ENCODE data around the gene F3. TPM values are rescaled to one million over a fixed set of nuclear protein-coding genes. Genes with fewer than 3 reads are reported as not detected.

F3 gene
- total and polyA plus RNA-seq, 9 of the 15 experiments (the other 6 are each of a cell fraction or from before 2014, with no cell fraction given): 0.24 to 0.28 TPM; not detected in 7

DNA sequence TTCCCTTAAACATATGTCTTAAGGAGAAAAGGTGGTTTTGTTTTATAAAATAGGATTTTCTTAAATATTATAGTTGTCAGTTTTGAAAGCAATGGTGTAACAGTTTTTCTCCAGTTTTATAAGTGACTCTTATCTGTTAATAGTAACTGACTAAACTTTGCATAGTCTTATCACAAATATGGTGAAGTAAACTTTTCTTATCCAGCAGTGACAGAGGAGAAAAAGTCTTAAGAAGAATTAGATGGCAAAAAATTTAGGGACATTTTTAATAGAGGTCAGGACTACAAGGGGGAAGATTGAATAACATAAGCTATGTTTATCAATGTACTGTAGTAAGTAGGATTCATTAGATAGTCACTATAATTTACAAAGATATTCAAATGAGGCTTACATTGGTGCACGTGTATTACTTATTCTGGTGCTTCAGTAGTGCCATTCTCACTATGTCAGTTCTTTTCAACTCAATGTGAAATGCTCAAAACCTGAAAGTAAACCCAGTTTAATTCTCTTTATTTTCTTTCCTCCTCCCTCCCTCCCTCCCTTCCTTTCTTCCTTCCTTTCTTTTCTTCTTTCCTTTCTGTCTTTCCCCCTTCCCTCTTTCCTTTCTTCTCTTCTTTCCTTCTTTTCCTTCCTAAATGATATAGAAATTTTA lies 26.1 kb downstream of the F3 start:
- H2AFZ ChIP-seq (ENCODE audit: low read depth, low read length): no peak overlapping the region
- ATAC-seq (no peak), FAIRE-seq (peak; percentile 26), DNase-seq (ENCODE audit: extremely low read depth in 1 of 4, low spot score in 3 of 4) (no peak)
- 9% methylated on average over 1 of the region's 1 CpG for WGBS (ENCODE audit: insufficient coverage, low coverage, missing lambda C conversion rate)
- in situ Hi-C loops (cut with MboI): no loop called here
- no peak overlapping the region for H3K9ac ChIP-seq (ENCODE audit: insufficient read depth in 1 of 2, low read depth in 2 of 2, low read length in 2 of 2)
- intact Hi-C loops (cut with micrococcal nuclease): loop anchor here (2.0 to 10.0 kb wide), 2 partner anchors 287 to 529 kb away; no protein-coding TSS in a partner anchor
- no TSS peak for BruUV-seq (replicated peaks)
- CTCF ChIA-PET (ENCODE audit: low intra/inter-chr PET ratio): no interaction called here
- H3K79me2 ChIP-seq (ENCODE audit: control insufficient read depth, insufficient read depth, low read length): no peaks in the 10 kb centered on the region
- H3K27me3 ChIP-seq (ENCODE audit: control insufficient read depth in 2 of 2, insufficient read depth in 2 of 2, low read length in 2 of 2): no peaks in the 10 kb centered on the region
- TF ChIP-seq CBFA2T3 (IDR thresholded peaks at IDR 0.05): 0 out of 2 replicates have a peak, but pooled peaks have one; percentile 16
- TF ChIP-seq, protein P1, sequence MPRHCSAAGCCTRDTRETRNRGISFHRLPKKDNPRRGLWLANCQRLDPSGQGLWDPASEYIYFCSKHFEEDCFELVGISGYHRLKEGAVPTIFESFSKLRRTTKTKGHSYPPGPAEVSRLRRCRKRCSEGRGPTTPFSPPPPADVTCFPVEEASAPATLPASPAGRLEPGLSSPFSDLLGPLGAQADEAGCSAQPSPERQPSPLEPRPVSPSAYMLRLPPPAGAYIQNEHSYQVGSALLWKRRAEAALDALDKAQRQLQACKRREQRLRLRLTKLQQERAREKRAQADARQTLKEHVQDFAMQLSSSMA (CRISPR knock-in tag; IDR thresholded peaks at IDR 0.05): no peak
- TF ChIP-seq KLF16 (IDR thresholded peaks at IDR 0.05): no peak
- TF ChIP-seq POLR3G (IDR thresholded peaks at IDR 0.05; ENCODE audit: extremely low read depth, insufficient read length, insufficient replicate concordance): no peak
- TF ChIP-seq PCBP2 (IDR thresholded peaks at IDR 0.05; ENCODE audit: low read depth, low read length, poor library complexity, severe bottlenecking): peak; percentile 54
- no peak for TF ChIP-seq GTF2A2 (tag; IDR thresholded peaks at IDR 0.05)
- TF ChIP-seq, protein P2, sequence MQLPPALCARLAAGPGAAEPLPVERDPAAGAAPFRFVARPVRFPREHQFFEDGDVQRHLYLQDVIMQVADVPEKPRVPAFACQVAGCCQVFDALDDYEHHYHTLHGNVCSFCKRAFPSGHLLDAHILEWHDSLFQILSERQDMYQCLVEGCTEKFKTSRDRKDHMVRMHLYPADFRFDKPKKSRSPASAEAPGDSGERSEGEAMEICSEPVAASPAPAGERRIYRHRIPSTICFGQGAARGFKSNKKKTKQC (CRISPR knock-in tag; IDR thresholded peaks at IDR 0.05): no peak
- TF ChIP-seq, protein P3, sequence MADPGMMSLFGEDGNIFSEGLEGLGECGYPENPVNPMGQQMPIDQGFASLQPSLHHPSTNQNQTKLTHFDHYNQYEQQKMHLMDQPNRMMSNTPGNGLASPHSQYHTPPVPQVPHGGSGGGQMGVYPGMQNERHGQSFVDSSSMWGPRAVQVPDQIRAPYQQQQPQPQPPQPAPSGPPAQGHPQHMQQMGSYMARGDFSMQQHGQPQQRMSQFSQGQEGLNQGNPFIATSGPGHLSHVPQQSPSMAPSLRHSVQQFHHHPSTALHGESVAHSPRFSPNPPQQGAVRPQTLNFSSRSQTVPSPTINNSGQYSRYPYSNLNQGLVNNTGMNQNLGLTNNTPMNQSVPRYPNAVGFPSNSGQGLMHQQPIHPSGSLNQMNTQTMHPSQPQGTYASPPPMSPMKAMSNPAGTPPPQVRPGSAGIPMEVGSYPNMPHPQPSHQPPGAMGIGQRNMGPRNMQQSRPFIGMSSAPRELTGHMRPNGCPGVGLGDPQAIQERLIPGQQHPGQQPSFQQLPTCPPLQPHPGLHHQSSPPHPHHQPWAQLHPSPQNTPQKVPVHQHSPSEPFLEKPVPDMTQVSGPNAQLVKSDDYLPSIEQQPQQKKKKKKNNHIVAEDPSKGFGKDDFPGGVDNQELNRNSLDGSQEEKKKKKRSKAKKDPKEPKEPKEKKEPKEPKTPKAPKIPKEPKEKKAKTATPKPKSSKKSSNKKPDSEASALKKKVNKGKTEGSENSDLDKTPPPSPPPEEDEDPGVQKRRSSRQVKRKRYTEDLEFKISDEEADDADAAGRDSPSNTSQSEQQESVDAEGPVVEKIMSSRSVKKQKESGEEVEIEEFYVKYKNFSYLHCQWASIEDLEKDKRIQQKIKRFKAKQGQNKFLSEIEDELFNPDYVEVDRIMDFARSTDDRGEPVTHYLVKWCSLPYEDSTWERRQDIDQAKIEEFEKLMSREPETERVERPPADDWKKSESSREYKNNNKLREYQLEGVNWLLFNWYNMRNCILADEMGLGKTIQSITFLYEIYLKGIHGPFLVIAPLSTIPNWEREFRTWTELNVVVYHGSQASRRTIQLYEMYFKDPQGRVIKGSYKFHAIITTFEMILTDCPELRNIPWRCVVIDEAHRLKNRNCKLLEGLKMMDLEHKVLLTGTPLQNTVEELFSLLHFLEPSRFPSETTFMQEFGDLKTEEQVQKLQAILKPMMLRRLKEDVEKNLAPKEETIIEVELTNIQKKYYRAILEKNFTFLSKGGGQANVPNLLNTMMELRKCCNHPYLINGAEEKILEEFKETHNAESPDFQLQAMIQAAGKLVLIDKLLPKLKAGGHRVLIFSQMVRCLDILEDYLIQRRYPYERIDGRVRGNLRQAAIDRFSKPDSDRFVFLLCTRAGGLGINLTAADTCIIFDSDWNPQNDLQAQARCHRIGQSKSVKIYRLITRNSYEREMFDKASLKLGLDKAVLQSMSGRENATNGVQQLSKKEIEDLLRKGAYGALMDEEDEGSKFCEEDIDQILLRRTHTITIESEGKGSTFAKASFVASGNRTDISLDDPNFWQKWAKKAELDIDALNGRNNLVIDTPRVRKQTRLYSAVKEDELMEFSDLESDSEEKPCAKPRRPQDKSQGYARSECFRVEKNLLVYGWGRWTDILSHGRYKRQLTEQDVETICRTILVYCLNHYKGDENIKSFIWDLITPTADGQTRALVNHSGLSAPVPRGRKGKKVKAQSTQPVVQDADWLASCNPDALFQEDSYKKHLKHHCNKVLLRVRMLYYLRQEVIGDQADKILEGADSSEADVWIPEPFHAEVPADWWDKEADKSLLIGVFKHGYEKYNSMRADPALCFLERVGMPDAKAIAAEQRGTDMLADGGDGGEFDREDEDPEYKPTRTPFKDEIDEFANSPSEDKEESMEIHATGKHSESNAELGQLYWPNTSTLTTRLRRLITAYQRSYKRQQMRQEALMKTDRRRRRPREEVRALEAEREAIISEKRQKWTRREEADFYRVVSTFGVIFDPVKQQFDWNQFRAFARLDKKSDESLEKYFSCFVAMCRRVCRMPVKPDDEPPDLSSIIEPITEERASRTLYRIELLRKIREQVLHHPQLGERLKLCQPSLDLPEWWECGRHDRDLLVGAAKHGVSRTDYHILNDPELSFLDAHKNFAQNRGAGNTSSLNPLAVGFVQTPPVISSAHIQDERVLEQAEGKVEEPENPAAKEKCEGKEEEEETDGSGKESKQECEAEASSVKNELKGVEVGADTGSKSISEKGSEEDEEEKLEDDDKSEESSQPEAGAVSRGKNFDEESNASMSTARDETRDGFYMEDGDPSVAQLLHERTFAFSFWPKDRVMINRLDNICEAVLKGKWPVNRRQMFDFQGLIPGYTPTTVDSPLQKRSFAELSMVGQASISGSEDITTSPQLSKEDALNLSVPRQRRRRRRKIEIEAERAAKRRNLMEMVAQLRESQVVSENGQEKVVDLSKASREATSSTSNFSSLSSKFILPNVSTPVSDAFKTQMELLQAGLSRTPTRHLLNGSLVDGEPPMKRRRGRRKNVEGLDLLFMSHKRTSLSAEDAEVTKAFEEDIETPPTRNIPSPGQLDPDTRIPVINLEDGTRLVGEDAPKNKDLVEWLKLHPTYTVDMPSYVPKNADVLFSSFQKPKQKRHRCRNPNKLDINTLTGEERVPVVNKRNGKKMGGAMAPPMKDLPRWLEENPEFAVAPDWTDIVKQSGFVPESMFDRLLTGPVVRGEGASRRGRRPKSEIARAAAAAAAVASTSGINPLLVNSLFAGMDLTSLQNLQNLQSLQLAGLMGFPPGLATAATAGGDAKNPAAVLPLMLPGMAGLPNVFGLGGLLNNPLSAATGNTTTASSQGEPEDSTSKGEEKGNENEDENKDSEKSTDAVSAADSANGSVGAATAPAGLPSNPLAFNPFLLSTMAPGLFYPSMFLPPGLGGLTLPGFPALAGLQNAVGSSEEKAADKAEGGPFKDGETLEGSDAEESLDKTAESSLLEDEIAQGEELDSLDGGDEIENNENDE (IDR thresholded peaks at IDR 0.05; ENCODE audit: low read depth, low read length): no peak
- peak; percentile 35; the same call in 1 of the 2 replicates for TF ChIP-seq ARID1B (IDR thresholded peaks at IDR 0.05)
- no peak overlapping the region for H3K27ac ChIP-seq (ENCODE audit: extremely low read depth, low read depth, low read length)
- POLR2A ChIA-PET: no interaction called here
- H3K9me3 ChIP-seq (replicated peaks; ENCODE audit: control insufficient read depth, insufficient read depth, low read depth, low read length): no peaks in the 10 kb centered on the region
- no peaks in the 10 kb centered on the region for H3K36me3 ChIP-seq (ENCODE audit: control insufficient read depth, insufficient read depth, low read length)
- no peak overlapping the region for H3K4me3 ChIP-seq
- H4K20me1 ChIP-seq (replicated peaks; ENCODE audit: control insufficient read depth, insufficient read depth, low read length): no peaks in the 10 kb centered on the region
- H3K9me1 ChIP-seq (ENCODE audit: control insufficient read depth, insufficient read depth, low read length): no peaks in the 10 kb centered on the region
- H3K4me2 ChIP-seq (ENCODE audit: insufficient read depth, low read length): no peak overlapping the region
- no peaks in the 10 kb centered on the region for H3K4me1 ChIP-seq (replicated peaks in 1 of 2; ENCODE audit: control insufficient read depth in 2 of 2, insufficient read depth in 2 of 2, low read length in 2 of 2)

All from K562 (cell line).